HCT116 (cell line): ENCODE measurements around the gene CDC42EP1. TPM values are rescaled to one million over a fixed set of nuclear protein-coding genes. Genes with fewer than 3 reads are reported as not detected.

Source experiments
- ATAC-seq: fragments of 200-7000 bp; cut with Tn5 transposase; 2 replicates; pipeline ENCODE4 v1.9.1; 2020; ENCODE audit warnings: mild to moderate bottlenecking, moderate library complexity
- BruUV-seq: library from RNA; stranded (reverse); fragments of 400-500 nt; replicated peaks from 2 replicates; lab custom pipeline; 2021; lab: Mats Ljungman, UMichigan
- CTCF ChIA-PET: fragments of 300-600 bp; sonication (Branson Sonifier 250); formaldehyde crosslinking; loops from one replicate; lab custom pipeline; 2021; ENCODE audit warnings: antibody characterized with exemption; lab: Charles Lee
- POLR2A ChIA-PET: fragments of 300-600, 350-600 bp; sonication (Branson Sonifier 250); formaldehyde crosslinking; loops from one replicate; lab custom pipeline; 2021; ENCODE audit warnings: antibody characterized with exemption; lab: Charles Lee
- RAD21 ChIA-PET, 2 experiments: fragments of 300-600 bp; sonication (Branson Sonifier 250); formaldehyde crosslinking; loops; one replicate each; lab custom pipeline; 2023; ENCODE audit warnings: low total read pairs in 2 of 2; ENCODE audit not compliant: uncharacterized antibody in 2 of 2, unreplicated experiment in 2 of 2, low non-redundant PET in 1 of 2; lab: Charles Lee
- DNase-seq: peaks from one replicate; pipeline ENCODE4 v3.0.0-alpha.2; 2010; ENCODE audit warnings: low read depth, low spot score
- H2AFZ ChIP-seq: fragments of 200-600 bp; shearing (Covaris generic), sonication (generic); 2 replicates; pipeline ENCODE4 v1.6.1; 2017; ENCODE audit warnings: low read depth, mixed run types, mixed read lengths, antibody characterized with exemption, low read length; ENCODE audit not compliant: poor library complexity, severe bottlenecking
- H3K27ac ChIP-seq: 2 replicates; pipeline ENCODE4 v1.5.1; 2012; ENCODE audit warnings: low read depth, low read length
- H3K27me3 ChIP-seq: fragments of 200-600 bp; sonication (generic); 2 replicates; pipeline ENCODE4 v1.6.1; 2016; ENCODE audit warnings: mixed run types, low read length, mixed read lengths; ENCODE audit not compliant: insufficient read depth
- H3K36me3 ChIP-seq, 2 experiments: fragments of 200-500 bp in 1 of 2; fragments of 200-600 bp in 1 of 2; sonication (Bioruptor generic) in 1 of 2; sonication (generic) in 1 of 2; 2 replicates each; pipeline versions ENCODE4 v1.5.1 to v1.6.1; 2014 to 2016; ENCODE audit warnings: low read length in 2 of 2, inconsistent platforms in 1 of 2, mixed read lengths in 1 of 2, mixed run types in 1 of 2; ENCODE audit not compliant: insufficient read depth in 2 of 2, control insufficient read depth in 1 of 2
- H3K4me1 ChIP-seq, 2 experiments: fragments of 200-600 bp in 1 of 2; sonication (generic) in 1 of 2; 2 replicates each; pipeline versions ENCODE4 v1.5.1 to v1.6.1; 2012 to 2017; ENCODE audit warnings: low read length in 2 of 2, inconsistent platforms in 1 of 2, mild to moderate bottlenecking in 1 of 2, mixed read lengths in 1 of 2, mixed run types in 1 of 2, moderate library complexity in 1 of 2; ENCODE audit not compliant: insufficient read depth in 2 of 2, control insufficient read depth in 1 of 2
- H3K4me2 ChIP-seq: fragments of 200-600 bp; sonication (generic); 2 replicates; pipeline ENCODE4 v1.6.1; 2017; ENCODE audit warnings: mixed run types, low read length, mixed read lengths
- H3K4me3 ChIP-seq, 2 experiments: fragments of 200-600 bp in 1 of 2; sonication (generic) in 1 of 2; replicated peaks in 1 of 2; 2 replicates each; pipeline ENCODE4 v1.5.1; 2011 to 2016; ENCODE audit warnings: low read length in 2 of 2, control low read depth in 1 of 2, low read depth in 1 of 2, mild to moderate bottlenecking in 1 of 2, mixed read lengths in 1 of 2, mixed run types in 1 of 2
- H3K79me2 ChIP-seq: fragments of 200-600 bp; sonication (generic); 2 replicates; pipeline ENCODE4 v1.6.1; 2017; ENCODE audit warnings: mild to moderate bottlenecking, mixed run types, low read length, moderate library complexity, mixed read lengths; ENCODE audit not compliant: insufficient read depth
- H3K9ac ChIP-seq: fragments of 200-600 bp; sonication (generic); 2 replicates; pipeline ENCODE4 v1.6.1; 2016; ENCODE audit warnings: low read length, mixed read lengths
- H3K9me2 ChIP-seq: fragments of 200-600 bp; sonication (generic), shearing (Covaris generic); 2 replicates; pipeline ENCODE4 v1.6.1; 2017; ENCODE audit warnings: mixed run types, mild to moderate bottlenecking, moderate library complexity; ENCODE audit not compliant: insufficient read depth
- H3K9me3 ChIP-seq, 2 experiments: fragments of 200-500 bp in 1 of 2; fragments of 200-600 bp in 1 of 2; sonication (Bioruptor generic) in 1 of 2; sonication (generic) in 1 of 2; 2 replicates each; pipeline ENCODE4 v1.6.1; 2014 to 2017; ENCODE audit warnings: low read length in 2 of 2, mixed read lengths in 2 of 2, inconsistent platforms in 1 of 2, low read depth in 1 of 2, mild to moderate bottlenecking in 1 of 2, mixed run types in 1 of 2, moderate library complexity in 1 of 2; ENCODE audit not compliant: control insufficient read depth in 1 of 2, insufficient read depth in 1 of 2
- H4K20me1 ChIP-seq: fragments of 200-600 bp; sonication (generic), shearing (Covaris generic); 2 replicates; pipeline ENCODE4 v1.6.1; 2017; ENCODE audit warnings: mixed run types, mild to moderate bottlenecking, moderate library complexity; ENCODE audit not compliant: insufficient read depth
- CTCF ChIP-seq, 3 experiments: fragments of 200-600 bp in 1 of 3; sonication (generic) in 1 of 3; IDR thresholded peaks in 2 of 3; conservative IDR thresholded peaks in 1 of 3; 2 replicates each; pipeline ENCODE4 v1.5.1; 2012 to 2017; ENCODE audit warnings: low read depth in 2 of 3, low read length in 2 of 3, antibody characterized with exemption in 1 of 3, borderline replicate concordance in 1 of 3, control low read depth in 1 of 3, mild to moderate bottlenecking in 1 of 3, mixed read lengths in 1 of 3, mixed run types in 1 of 3, moderate library complexity in 1 of 3; ENCODE audit not compliant: insufficient read depth in 1 of 3
- EGR1 ChIP-seq: IDR thresholded peaks from 2 replicates; pipeline ENCODE4 v1.6.1; 2012; ENCODE audit warnings: low read depth
- POLR2A ChIP-seq: IDR thresholded peaks from 2 replicates; pipeline ENCODE4 v1.7.0; 2011; ENCODE audit warnings: borderline replicate concordance; ENCODE audit not compliant: insufficient read depth, insufficient read length; ENCODE audit errors: extremely low read depth
- SRF ChIP-seq: IDR thresholded peaks from 2 replicates; pipeline ENCODE4 v1.6.1; 2012; ENCODE audit warnings: low read depth
- TCF7L2 ChIP-seq: IDR thresholded peaks from 2 replicates; pipeline ENCODE4 v1.7.0; 2011; ENCODE audit warnings: borderline replicate concordance, inconsistent platforms; ENCODE audit not compliant: insufficient read depth, insufficient read length; ENCODE audit errors: extremely low read depth
- ZBTB33 ChIP-seq: IDR thresholded peaks from 2 replicates; pipeline ENCODE4 v1.6.1; 2011; ENCODE audit warnings: mild to moderate bottlenecking, low read length, moderate library complexity; ENCODE audit not compliant: insufficient replicate concordance; ENCODE audit errors: extremely low read depth
- ZFX ChIP-seq: fragments of 450-650 bp; IDR thresholded peaks from 2 replicates; pipeline ENCODE4 v1.6.1; 2017
- ZNF274 ChIP-seq: fragments of 200-500 bp; sonication (Bioruptor generic); IDR thresholded peaks from 2 replicates; pipeline ENCODE4 v1.6.1; 2014; ENCODE audit warnings: mild to moderate bottlenecking, low read depth, low read length, inconsistent platforms
- intact Hi-C: fragments of 100-400 bp; cut with micrococcal nuclease; formaldehyde crosslinking; loops from 2 replicates; pipeline ENCODE4 v1.10.0; 2022
- total RNA-seq: library from RNA; stranded (reverse); gene quantifications from one replicate; pipeline ENCODE4 v1.2.1, GENCODE V29; 2021; ENCODE audit not compliant: unreplicated experiment

The CDC42EP1 gene
- total RNA-seq, 1 experiment from 2014 or later, result 160 TPM

GRCh38 chr22:37610480-37611129, 50.3 kb downstream of the CDC42EP1 start:
- Histone ChIP-seq H3K27me3 (no peaks in the 10 kb centered on the region), H3K27ac (peak overlapping the region; percentile 100), H3K79me2 (peaks cover 30% of the 10 kb centered on the region), H4K20me1 (no peaks in the 10 kb centered on the region), H2AFZ (no peak overlapping the region), H3K4me3 (peak overlapping the region; percentile 82 to 93), H3K9me3 (no peaks in the 10 kb centered on the region), H3K9me2 (no peaks in the 10 kb centered on the region), H3K4me1 (peaks cover 30 to 46% of the 10 kb centered on the region in 2 experiments), H3K36me3 (peaks cover 3 to 9% of the 10 kb centered on the region in 2 experiments; a peak in 3 of 4 replicates), H3K4me2 (peak overlapping the region; percentile 91), H3K9ac (peak overlapping the region; percentile 91)
- DNase-seq (no peak), ATAC-seq (no peak)
- ChIA-PET CTCF (no interaction called here), POLR2A (interaction anchor here (1.2 kb wide), 1 partner anchor 65 kb away, joined by 4 read pairs; the partner anchor contains the start of gene LGALS1), RAD21 (no interaction called here)
- intact Hi-C loops, result no loop called here
- BruUV-seq, result no TSS peak
- TF ChIP-seq EGR1 (0 out of 2 replicates have a peak, but pooled peaks have one; percentile 16), TCF7L2 (no peak)

GRCh38 chr22:37611207-37611606, 50.9 kb downstream of the CDC42EP1 start:
- Histone ChIP-seq H3K9ac (no peak overlapping the region), H3K4me3 (no peak overlapping the region), H3K9me3 (no peaks in the 10 kb centered on the region), H3K36me3 (peaks cover 4 to 9% of the 10 kb centered on the region in 2 experiments; a peak in 3 of 4 replicates), H3K79me2 (peaks cover 30% of the 10 kb centered on the region), H3K27me3 (no peaks in the 10 kb centered on the region), H3K4me2 (peak overlapping the region; percentile 91; the same call in 1 of the 2 replicates), H3K27ac (no peak overlapping the region; the same call in 1 of the 2 replicates), H3K4me1 (peaks cover 24 to 40% of the 10 kb centered on the region in 2 experiments), H4K20me1 (no peaks in the 10 kb centered on the region), H3K9me2 (no peaks in the 10 kb centered on the region), H2AFZ (no peak overlapping the region)
- ChIA-PET RAD21 (interaction anchor here in 1 of 2 experiments (0.6 kb wide), 1 partner anchor 9 kb away, joined by 4 read pairs; no protein-coding TSS in a partner anchor), CTCF (no interaction called here), POLR2A (no interaction called here)
- intact Hi-C loops, result no loop called here
- DNase-seq, result no peak
- TF ChIP-seq EGR1 (no peak), ZFX (no peak), SRF (no peak), CTCF (IDR thresholded peaks at IDR 0.05 in 2 of 3, conservative IDR thresholded peaks at IDR 0.05 in 1 of 3; ENCODE audit: borderline replicate concordance in 1 of 3, insufficient read depth in 1 of 3, low read depth in 2 of 3, low read length in 2 of 3) (no peak), ZNF274 (no peak), ZBTB33 (no peak), POLR2A (no peak)
- BruUV-seq, result no TSS peak
- ATAC-seq, result no peak
